ENCODE data around the gene LGR4.

Gene LGR4

DNA sequence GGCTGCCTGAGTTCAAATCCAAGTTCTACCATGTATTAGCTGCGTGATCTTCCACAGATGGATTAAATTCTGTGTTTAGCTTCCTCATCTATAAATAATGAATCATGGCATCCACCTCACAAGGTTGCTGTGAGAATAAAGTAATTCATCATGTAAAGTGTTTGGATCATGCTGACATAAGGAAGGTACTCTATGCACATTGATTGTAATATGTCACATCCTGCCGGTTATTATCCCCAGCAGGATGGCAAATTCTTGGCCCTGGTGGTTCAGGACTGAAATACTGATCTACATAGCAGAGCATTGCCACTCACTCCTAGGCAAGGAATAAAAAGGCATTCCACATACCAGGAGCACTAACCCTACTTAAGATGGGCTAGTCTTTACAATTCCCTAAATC lies 40.8 kb downstream of the LGR4 start:
- no peak for DNase-seq (ENCODE audit: low spot score)

GRCh38 chr11:27429761-27430393 lies 42.7 kb downstream of the LGR4 start:
- FAIRE-seq (no peak), DNase-seq (ENCODE audit: low spot score) (no peak)

More for the DNA sequence above, 40.8 kb downstream of the LGR4 start:
- FAIRE-seq: no peak

DNA sequence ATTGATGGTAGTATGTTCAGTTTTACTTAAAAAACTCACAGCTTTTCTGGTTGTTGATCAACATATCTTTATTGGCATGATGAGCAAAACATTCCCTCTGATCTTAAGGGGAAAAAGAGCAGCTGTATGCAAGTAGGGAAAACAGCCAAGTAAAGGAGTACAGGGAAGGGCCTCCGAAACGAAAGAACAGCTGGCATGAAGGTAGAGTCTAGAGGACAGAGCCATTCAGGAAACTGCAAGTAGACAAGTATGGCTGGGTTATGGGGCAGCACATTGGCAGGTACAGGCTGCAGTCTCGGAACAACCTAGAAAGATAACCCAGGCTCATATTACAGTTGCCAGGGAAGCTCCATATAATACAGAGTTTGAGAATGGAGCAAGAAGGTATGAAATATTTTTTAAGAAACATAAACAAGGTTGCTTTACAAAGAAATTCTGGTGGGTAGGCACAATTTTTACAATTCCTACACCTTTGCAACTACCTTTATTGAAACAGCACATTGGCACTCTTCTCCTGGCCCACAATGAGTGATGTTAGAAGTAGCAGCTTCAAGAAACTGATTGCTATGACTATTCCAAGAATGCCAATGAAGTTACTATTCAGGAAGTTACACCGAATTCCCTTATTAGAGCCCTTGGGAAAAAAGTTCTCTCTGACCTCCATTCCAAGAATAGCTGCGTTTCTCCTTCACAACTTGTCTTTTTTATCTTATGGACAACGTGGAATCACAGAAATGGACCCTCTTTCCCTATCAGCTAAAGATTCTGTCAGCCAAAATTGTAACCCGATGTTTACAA lies 45.2 kb downstream of the LGR4 start:
- FAIRE-seq (no peak), DNase-seq (ENCODE audit: low spot score) (no peak)

DNA sequence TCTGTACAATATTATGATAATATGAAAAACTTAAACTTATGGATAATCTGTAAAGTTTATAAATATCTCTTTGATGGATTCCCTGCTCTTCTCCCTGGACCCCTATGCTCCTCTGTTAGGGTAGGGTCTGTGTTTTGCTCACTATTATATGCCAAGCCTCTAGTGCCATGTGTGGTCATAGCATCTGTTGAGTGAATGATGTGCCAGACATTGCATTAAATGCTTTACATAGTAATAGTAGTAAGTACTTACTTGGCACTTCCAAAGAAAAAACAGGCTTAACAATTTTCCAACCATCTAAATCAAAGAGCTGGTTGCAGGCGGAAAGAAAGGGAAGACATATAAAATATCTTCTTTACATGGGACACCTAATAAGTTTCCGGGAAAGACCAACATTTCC lies 46.8 kb downstream of the LGR4 start:
- DNase-seq (ENCODE audit: low spot score) (no peak), FAIRE-seq (no peak)

DNA sequence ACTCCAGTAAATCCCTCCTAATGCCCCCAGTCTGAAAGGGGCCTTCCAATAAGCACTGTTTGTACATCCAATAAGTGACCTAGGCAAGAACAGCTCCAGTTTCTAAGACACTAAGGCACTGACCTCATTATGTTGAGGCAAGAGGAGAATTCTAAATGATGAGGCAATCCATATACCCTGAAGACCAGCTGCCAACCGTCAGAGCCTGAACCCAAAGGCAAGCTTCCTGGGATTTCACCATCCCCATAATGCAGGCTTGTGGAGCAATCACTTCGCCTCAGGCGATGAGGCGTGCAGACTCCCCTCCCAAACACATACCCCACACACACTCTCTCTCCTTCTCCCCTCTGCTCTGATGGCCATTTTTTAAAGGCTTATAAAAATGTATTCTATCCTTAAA lies 49.5 kb downstream of the LGR4 start:
- no peak for DNase-seq (ENCODE audit: low spot score)
- no peak for FAIRE-seq

DNA sequence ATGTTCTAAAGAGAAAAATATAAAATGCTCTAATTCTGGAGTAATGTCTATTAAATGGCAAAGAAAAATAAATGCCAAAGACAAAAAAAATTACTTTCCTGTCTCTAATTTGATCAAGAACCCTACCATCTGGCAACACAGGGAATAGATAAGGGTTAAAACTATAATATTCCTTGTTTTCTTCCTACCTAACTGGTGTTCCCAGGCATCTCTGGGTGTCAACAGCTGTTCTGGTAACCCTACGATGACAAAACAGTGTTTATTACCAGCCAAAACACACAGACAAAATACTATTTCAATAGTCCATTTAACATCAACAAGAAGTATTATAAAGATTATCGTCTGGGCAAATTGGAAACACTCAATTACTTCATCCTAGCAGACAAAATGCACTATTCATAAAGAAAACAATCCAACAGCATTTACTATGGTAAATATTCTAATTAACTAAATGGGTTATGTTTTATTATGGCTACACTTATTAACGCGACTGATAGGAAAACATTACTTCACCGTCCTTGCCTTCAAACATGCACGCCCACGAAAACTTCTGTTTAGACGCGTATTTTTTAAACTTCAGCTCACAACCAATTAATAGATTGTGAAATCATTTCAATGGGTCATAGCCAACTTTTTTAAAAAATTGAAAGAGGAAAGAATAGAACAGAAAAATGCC lies 50.6 kb downstream of the LGR4 start:
- no peak for FAIRE-seq
- no peak for DNase-seq (ENCODE audit: low spot score)

- DNase-seq (ENCODE audit: low spot score) (no peak), FAIRE-seq (no peak)
These were observed 51.6 kb downstream of the LGR4 start for GRCh38 chr11:27420722-27421572.

DNA sequence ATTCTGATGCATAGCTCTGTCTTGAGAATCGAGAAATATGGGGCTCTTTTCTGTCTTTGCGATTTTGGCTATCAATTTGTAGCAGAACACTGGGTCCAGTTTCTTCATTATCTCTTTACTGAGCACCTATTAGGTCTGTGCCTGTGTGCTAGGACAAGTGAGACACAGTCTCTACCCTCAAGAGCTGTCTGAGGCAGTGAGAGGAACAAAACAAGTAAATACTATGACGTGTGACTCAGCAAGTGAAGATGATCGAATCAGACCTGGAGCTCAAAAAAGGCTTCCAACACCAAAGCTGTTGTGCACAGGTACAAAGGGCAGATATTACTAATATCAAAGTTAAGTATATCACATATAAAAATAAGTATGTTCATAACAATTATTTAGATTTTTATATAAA lies 52.4 kb downstream of the LGR4 start:
- no peak for FAIRE-seq

DNA sequence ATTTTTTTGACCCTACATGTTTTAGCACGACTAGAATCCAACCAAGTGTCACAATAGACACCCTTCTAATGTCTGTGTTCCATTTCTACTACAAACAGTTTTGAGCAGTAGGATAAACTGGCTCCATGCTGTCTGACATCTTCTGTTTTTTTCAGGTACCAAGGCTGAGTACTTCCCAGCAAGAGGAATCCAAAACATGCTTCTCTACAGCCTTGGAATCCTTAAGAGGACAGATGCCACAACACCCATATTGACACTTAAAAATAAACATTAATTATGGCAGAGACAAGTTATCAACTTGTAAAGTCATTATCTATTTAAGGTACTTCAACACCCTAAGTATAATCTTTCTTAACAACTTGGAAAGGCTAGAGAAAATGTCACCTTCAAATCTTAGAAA lies 54.2 kb downstream of the LGR4 start:
- FAIRE-seq (no peak), DNase-seq (ENCODE audit: low spot score) (no peak)

More for the DNA sequence above, 52.4 kb downstream of the LGR4 start:
- no peak for DNase-seq (ENCODE audit: low spot score)

DNA sequence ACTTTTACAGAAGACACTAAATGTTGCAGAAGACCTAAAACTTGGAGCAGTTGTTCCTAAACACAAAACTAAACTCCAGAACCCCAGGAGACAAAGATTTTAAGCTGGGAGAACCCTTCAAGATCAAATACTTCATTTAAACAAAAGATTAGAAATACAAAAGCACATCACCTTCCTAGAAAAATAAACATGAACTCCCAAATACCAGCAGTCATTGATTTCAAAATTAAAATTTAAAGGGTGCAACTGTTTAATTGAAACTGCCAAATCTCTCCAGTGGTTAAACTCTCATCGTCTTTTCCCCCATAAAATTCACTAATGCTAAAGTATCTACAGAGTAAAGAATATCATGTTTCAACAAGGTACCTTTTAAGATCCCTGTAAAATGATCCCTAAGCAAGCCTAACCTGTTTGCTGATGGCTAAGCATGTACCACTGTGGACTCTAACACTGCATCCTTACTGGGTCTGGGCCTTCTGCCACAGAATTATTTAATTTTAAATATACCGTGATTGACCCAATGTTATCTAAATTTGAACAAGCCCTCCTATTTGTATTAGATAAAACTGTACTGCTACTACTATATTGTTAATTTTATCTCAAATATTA lies 55.9 kb downstream of the LGR4 start:
- FAIRE-seq (no peak), DNase-seq (ENCODE audit: low spot score) (no peak)

DNA sequence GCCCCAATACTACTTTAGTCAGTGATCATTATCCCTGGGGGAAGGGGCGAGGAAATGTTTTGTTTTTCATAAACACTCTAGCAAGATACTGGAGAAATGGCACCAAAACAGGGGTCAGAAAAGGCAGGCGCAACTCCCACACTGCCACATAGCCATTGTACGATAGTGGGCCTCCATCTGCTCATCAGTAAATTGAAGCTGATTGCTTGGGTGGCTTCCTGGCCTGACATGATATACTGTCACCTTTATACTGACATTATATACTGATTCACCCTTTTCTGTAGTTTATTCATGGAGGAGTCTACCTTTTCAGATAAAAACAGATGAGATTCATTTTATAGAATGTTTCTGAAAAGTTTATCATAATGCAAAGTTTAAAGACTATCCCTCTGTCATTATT lies 57.9 kb downstream of the LGR4 start:
- FAIRE-seq: no peak

DNA sequence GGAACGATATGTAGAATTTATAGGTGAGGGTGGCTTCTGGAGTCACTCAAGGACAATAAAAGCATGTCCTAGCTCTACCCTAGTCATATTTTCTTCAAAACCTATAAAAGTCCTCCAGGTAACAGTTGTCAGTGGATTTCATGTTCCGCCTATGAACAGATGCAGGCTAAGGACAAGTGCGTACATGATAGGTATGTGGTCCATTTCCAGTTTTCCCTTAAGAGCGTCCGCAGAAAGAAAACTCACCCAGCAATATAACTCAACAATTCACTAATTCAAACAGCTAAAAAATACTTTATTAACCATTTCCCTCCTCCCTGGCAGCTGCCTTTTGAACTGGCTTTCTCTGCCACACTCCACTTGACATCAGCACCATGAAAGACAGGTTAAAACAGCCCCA lies 59.4 kb downstream of the LGR4 start:
- DNase-seq (ENCODE audit: low spot score) (no peak), FAIRE-seq (no peak)

More for the DNA sequence above, 57.9 kb downstream of the LGR4 start:
- no peak for DNase-seq (ENCODE audit: low spot score)

DNA sequence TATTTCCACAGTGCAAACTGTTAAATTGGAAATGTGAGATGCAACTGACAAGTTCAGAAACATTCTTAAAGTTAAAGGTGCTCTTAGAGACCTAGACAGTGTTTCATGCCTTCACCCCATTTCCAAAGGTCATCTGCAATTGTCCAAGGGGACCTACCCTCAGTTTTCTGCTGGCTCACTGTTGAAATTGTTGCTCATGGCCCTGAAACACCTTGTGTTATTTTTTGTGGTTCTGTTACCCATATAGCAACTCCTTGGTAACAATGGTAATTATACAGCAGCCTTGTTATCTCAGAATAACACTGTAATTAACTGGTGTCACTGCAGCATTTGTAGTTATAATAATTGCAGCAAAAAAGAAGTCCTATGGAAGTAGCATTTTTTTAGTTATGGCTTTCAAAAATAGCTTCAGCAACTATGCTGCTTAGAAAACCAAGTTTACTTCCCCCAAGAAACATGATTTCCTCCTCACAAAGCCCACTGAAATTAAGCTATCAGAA lies 60.3 kb downstream of the LGR4 start:
- no peak for FAIRE-seq
- DNase-seq (ENCODE audit: low spot score): no peak

DNA sequence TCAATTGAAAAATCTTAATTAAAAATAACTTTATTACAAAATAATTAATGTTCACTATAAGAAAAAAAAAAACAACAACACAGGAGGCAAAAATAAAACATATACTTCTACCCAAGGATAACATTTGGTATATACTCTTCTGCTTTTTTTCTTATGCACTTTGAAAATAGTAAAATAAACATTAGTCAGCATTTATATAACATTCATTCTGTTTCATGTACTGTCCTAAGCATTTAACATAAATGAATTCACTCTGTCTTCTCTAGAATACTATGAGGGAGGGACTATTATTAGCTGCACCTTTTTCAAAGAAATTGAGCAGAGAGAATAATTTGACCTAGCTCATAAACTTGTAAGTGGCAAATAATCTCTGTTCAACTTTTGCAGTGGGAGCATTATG lies 61.3 kb downstream of the LGR4 start:
- DNase-seq (ENCODE audit: low spot score) (no peak), FAIRE-seq (no peak)

GRCh38 chr11:27410272-27410671 lies 62.3 kb downstream of the LGR4 start:
- DNase-seq (ENCODE audit: low spot score) (no peak), FAIRE-seq (no peak)

DNA sequence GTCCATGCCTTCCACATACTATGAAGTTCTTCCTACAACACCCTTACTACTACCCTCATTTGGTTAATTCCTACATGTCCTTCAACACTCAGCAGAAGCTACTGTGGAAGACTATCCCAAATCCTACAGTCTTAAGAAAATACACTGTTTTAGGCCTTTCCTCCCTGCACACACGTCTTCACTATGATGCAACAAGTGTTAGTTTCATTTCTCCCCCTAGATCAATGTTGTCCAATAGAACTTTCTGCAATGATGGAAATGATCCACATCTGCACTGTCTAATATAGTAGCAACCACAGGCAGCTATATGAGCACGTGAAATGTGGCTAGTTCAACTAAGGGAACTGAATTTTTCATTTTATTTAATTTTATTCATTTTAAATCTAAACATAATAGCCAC lies 62.8 kb downstream of the LGR4 start:
- no peak for DNase-seq (ENCODE audit: low spot score)
- no peak for FAIRE-seq

DNA sequence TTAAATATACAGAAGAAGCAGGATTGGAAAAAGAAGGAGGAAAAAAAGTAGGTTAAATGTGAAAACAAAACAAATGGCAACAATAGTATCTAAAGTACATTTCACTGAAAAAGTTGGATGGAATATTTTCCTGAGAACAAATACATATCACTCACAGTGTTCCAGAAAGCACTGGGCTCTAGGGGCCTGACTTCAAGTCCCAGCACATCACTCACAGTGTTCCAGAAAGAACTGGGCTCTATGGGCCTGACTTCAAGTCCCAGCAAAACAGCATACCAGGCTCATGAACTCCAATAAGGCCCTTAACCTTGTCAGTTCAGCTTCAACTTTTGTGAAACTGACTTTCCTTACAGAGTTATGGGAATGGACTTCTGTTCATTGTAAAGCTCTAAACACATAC lies 63.5 kb downstream of the LGR4 start:
- no peak for FAIRE-seq
- no peak for DNase-seq (ENCODE audit: low spot score)

DNA sequence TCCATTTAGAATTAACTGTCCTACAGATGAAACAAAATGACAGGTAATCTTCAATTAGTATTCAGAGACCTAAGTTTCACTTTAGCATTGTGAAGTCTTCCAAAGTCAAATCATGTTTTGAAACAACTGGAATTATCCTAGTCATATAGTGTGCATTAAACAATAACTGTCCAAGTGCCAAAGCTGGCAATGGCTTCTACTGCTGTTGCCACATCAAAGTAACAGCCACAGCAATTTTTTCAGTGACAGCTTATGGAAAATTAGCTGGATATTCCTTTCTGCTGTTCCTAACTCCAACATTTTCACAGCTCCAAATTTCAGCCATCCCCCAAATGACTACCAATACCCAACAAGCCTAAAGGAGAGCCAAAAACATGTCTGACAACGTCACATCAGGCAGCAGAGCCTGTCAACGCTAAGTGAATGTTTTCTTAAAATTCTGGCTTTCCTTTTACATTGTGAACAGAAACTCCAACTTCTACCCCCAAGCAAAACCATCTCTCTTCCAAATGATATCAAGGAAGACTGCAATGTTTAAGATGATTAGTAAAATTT lies 64.3 kb downstream of the LGR4 start:
- FAIRE-seq (no peak), DNase-seq (ENCODE audit: low spot score) (no peak)

DNA sequence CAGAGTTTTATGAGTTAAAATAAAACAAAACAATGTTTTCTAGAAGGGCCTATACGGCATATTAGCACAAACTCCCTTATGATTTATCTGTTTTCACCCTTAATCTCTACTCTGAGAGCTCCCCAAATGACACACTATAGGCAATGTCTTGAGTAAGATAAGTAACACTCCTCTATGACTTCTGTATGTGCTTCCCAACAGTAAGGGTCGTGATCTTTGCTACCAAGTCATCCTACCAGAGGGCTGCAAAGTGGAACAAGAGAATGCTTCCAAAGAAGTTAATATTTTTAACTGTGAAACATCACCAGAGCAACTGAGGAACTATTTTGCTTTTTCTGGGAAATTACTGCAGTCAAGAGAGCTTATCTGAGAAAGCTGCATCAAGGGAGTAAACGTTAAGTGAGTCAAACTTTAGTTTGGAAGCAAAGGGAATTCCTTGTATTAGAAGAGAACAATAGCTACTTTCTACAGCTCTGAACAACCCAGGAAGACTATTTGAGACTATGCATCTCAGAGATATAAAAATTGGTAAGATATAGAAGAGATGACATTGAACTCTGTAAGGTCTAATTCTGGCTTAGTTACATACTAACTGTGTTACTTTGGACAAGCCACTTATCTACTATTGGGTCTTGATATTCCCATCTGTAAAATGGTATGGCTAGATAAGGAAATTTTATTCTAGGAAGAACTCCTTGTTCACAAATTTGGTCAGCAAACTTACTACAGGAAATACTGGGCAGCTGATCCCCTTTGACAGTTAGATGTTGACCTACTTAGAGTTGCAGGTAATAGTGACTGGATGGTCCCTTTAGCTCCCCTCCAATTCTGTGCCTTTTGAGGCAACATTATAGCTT lies 65.9 kb downstream of the LGR4 start:
- no peak for DNase-seq (ENCODE audit: low spot score)
- FAIRE-seq: no peak

DNA sequence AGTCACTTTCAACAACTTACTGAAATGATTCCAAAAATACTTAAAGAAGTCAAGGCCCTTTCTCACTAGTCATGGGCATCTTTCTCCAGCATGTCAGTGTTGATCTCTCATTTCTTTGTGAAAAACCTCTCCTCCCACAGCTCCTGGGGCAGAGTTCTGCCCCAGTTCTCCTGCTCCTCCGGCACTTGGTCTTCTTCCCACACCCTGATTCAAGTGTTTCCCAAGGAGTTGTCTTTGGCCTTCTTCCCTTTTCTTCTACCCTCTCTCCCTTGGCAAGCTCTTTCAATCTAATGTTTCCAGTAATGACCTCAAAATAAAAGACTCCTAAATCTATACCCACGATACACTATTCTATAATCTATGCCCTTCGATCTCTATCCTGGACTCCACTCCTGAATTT lies 67.5 kb downstream of the LGR4 start:
- DNase-seq (ENCODE audit: low spot score) (no peak), FAIRE-seq (no peak)
